Measurements from ENCODE around the gene MERTK. TPM values are rescaled to one million over a fixed set of nuclear protein-coding genes. Genes with fewer than 3 reads are reported as not detected.

The MERTK gene
- total RNA-seq, 1 experiment from 2014 or later = 18.4 TPM

DNA sequence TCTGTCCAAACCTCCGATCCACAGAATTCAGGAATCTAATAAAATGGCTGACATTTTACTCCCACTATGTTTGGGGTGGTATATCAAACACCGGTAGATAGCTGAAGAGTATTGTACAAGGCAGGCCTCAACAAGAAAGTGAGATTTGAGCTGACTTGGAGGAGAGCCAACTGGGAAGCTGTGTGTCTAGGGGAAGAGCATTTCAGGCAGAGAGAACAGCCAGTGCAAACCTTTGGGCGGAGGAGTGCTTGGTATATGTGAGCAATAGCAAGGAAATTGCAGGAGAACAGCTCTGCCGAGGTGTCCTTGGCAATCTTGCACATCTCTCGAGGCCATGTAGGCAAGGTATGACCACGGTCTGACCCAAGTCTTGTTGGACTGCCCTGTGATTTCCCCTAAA is 1.8 kb upstream of the MERTK start:
- H3K27me3 ChIP-seq (replicated peaks; ENCODE audit: insufficient read depth, low read depth, low read length, poor library complexity) = no peaks in the 10 kb centered on the region
- DNase-seq (ENCODE audit: low spot score) = no peak
- no peaks in the 10 kb centered on the region for H3K36me3 ChIP-seq (ENCODE audit: insufficient read depth, low read length, poor library complexity, severe bottlenecking)
- H3K9me3 ChIP-seq (ENCODE audit: low read depth, low read length, poor library complexity, severe bottlenecking) = no peaks in the 10 kb centered on the region
- intact Hi-C loops (cut with micrococcal nuclease; ENCODE audit: unreplicated experiment) = no loop called here
- no peak for TF ChIP-seq EZH2 (IDR thresholded peaks at IDR 0.05; ENCODE audit: borderline replicate concordance, low read depth, low read length, poor library complexity, severe bottlenecking)
- TF ChIP-seq, protein P1, sequence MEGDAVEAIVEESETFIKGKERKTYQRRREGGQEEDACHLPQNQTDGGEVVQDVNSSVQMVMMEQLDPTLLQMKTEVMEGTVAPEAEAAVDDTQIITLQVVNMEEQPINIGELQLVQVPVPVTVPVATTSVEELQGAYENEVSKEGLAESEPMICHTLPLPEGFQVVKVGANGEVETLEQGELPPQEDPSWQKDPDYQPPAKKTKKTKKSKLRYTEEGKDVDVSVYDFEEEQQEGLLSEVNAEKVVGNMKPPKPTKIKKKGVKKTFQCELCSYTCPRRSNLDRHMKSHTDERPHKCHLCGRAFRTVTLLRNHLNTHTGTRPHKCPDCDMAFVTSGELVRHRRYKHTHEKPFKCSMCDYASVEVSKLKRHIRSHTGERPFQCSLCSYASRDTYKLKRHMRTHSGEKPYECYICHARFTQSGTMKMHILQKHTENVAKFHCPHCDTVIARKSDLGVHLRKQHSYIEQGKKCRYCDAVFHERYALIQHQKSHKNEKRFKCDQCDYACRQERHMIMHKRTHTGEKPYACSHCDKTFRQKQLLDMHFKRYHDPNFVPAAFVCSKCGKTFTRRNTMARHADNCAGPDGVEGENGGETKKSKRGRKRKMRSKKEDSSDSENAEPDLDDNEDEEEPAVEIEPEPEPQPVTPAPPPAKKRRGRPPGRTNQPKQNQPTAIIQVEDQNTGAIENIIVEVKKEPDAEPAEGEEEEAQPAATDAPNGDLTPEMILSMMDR (conservative IDR thresholded peaks at IDR 0.05; ENCODE audit: low read depth, low read length) = no peak
- H3K4me3 ChIP-seq (ENCODE audit: low read depth, low read length, poor library complexity, severe bottlenecking) = no peak overlapping the region
- POLR2A ChIA-PET (ENCODE audit: low non-redundant PET) = no interaction called here
- H3K4me1 ChIP-seq (ENCODE audit: insufficient read depth, low read length, poor library complexity, severe bottlenecking) = peaks cover 26% of the 10 kb centered on the region
- CTCF ChIA-PET = no interaction called here
- BruUV-seq (replicated peaks) = no TSS peak
- H3K27ac ChIP-seq (ENCODE audit: low read depth, low read length, poor library complexity, severe bottlenecking) = no peak overlapping the region

DNA sequence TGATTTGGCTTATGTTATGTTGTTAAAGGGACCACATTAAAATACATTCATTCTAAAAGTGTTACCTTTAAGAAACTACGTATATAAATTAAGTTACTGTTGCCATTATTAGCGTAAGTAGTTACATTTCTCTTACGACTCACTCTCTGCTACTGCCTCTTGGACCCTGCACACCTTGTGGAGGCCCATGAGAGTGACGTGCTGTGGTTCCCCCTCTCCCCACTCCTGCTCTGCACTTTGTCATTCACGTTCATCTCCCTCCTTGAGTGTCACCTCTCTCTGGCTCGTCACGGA is 830 bp upstream of the MERTK start:
- no peak for DNase-seq (ENCODE audit: low spot score)
- POLR2A ChIA-PET (ENCODE audit: low non-redundant PET) = no interaction called here
- CTCF ChIA-PET = no interaction called here
- Histone ChIP-seq H3K27me3 (replicated peaks; ENCODE audit: insufficient read depth, low read depth, low read length, poor library complexity) (no peaks in the 10 kb centered on the region), H3K9me3 (ENCODE audit: low read depth, low read length, poor library complexity, severe bottlenecking) (no peaks in the 10 kb centered on the region), H3K4me3 (ENCODE audit: low read depth, low read length, poor library complexity, severe bottlenecking) (peak overlapping the region; percentile 99), H3K36me3 (ENCODE audit: insufficient read depth, low read length, poor library complexity, severe bottlenecking) (no peaks in the 10 kb centered on the region), H3K27ac (ENCODE audit: low read depth, low read length, poor library complexity, severe bottlenecking) (peak overlapping the region; percentile 62), H3K4me1 (ENCODE audit: insufficient read depth, low read length, poor library complexity, severe bottlenecking) (peaks cover 30% of the 10 kb centered on the region)
- no TSS peak for BruUV-seq (replicated peaks)
- intact Hi-C loops (cut with micrococcal nuclease; ENCODE audit: unreplicated experiment) = no loop called here
- no peak for TF ChIP-seq EZH2 (IDR thresholded peaks at IDR 0.05; ENCODE audit: borderline replicate concordance, low read depth, low read length, poor library complexity, severe bottlenecking)
- TF ChIP-seq, protein P1 (conservative IDR thresholded peaks at IDR 0.05; ENCODE audit: low read depth, low read length) = no peak

DNA sequence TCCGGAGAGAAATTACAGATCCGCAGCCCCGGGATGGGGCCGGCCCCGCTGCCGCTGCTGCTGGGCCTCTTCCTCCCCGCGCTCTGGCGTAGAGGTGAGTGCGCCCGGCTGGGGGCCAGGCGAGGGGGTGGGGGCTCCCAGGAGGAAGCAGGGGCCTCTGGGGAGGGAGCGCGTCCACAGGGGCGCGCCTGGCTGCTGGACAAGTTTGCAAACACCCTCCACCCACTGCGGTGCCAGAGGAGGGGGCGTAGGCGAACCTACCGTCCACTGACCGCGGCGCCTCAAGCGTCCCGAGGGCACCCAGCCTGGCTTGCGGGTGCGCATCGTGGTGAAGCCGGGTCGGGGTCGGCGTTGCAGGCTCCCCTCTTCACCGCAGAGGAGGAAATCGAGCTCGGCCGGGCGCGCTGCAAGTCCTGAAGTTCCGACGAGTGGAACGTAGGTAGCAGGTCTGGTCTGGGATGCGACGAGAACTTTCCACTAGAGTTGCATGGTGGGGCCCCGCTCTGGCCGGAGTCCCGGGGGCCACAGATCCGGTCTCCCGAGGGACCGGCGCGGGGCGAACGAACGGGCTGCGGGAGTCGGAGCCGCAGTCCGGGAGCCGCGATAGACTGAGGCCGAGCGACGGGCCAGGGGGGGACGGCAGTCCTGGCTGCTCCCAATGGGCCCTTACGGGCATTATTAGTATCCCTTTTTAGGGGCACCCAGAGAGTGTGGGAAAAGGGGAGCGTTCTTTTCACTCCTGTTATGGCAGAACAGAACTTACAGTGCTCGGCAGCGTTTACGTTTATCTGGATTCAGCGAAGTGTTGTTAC is 502 bp downstream of the MERTK start:
- no peak for TF ChIP-seq EZH2 (IDR thresholded peaks at IDR 0.05; ENCODE audit: borderline replicate concordance, low read depth, low read length, poor library complexity, severe bottlenecking)
- TF ChIP-seq, protein P1 (conservative IDR thresholded peaks at IDR 0.05; ENCODE audit: low read depth, low read length) = no peak
- CTCF ChIA-PET = no interaction called here
- no TSS peak for BruUV-seq (replicated peaks)
- H3K36me3 ChIP-seq (ENCODE audit: insufficient read depth, low read length, poor library complexity, severe bottlenecking) = no peaks in the 10 kb centered on the region
- no peaks in the 10 kb centered on the region for H3K9me3 ChIP-seq (ENCODE audit: low read depth, low read length, poor library complexity, severe bottlenecking)
- intact Hi-C loops (cut with micrococcal nuclease; ENCODE audit: unreplicated experiment) = loop anchor here (2.0 kb wide), 1 partner anchor 150 kb away; no protein-coding TSS in a partner anchor
- no peaks in the 10 kb centered on the region for H3K27me3 ChIP-seq (replicated peaks; ENCODE audit: insufficient read depth, low read depth, low read length, poor library complexity)
- H3K4me1 ChIP-seq (ENCODE audit: insufficient read depth, low read length, poor library complexity, severe bottlenecking) = peaks cover 43% of the 10 kb centered on the region
- peak; percentile 59 for DNase-seq (ENCODE audit: low spot score)
- POLR2A ChIA-PET (ENCODE audit: low non-redundant PET) = interaction anchor here (0.6 kb wide), 1 partner anchor 16 kb away, joined by 6 read pairs; no protein-coding TSS in a partner anchor
- peak overlapping the region; percentile 73 for H3K27ac ChIP-seq (ENCODE audit: low read depth, low read length, poor library complexity, severe bottlenecking)
- H3K4me3 ChIP-seq (ENCODE audit: low read depth, low read length, poor library complexity, severe bottlenecking) = peak overlapping the region; percentile 99

Data from A673 (cell line).